AG04450 (cell line): ENCODE measurements around the gene SIMC1. TPM values are rescaled to one million over a fixed set of nuclear protein-coding genes. Genes with fewer than 3 reads are reported as not detected.
A peak's percentile ranks its signal among the peaks of the same experiment; 100 is the strongest.
"Not testable (repeated sequence)": the region's sequence is repeated elsewhere in the genome, so short reads cannot be mapped to it uniquely, and the experiment has no call there.

ENCODE experiments used
- CTCF ChIA-PET: fragments of 300-600, 350-600 bp; formaldehyde crosslinking; extraction: SDS; loops from one replicate; lab custom pipeline; 2022; ENCODE audit warnings: antibody characterized with exemption, inconsistent platforms; lab: Charles Lee
- POLR2A ChIA-PET: fragments of 350-600 bp; formaldehyde crosslinking; extraction: SDS; loops from one replicate; lab custom pipeline; 2021; ENCODE audit warnings: antibody characterized with exemption, inconsistent platforms; lab: Yijun Ruan, JAX
- DNase-seq: peaks from one replicate; pipeline ENCODE4 v3.0.0-alpha.2; 2011; ENCODE audit warnings: low read depth, low spot score
- H3K27ac ChIP-seq: one replicate; pipeline ENCODE4 v1.5.1; 2012; ENCODE audit warnings: low read depth, low read length, control low read depth
- H3K27me3 ChIP-seq: one replicate; pipeline ENCODE4 v1.6.0; 2012; ENCODE audit warnings: low read length; ENCODE audit not compliant: control insufficient read depth, insufficient read depth
- H3K4me3 ChIP-seq: 2 replicates; pipeline ENCODE4 v1.5.1; 2011; ENCODE audit warnings: mild to moderate bottlenecking, low read depth, low read length, control low read depth
- H3K9me3 ChIP-seq: 2 replicates; pipeline ENCODE4 v1.5.1; 2012; ENCODE audit warnings: low read length; ENCODE audit not compliant: control insufficient read depth, insufficient read depth
- CTCF ChIP-seq: IDR thresholded peaks from 2 replicates; pipeline ENCODE4 v1.5.1; 2011; ENCODE audit warnings: low read depth, low read length, control low read depth, inconsistent platforms
- polyA plus RNA-seq: library from polyadenylated mRNA; depleted of rRNA; stranded (reverse); fragments of >200 nt; gene quantifications from 2 replicates; pipeline ENCODE4 v1.2.3, GENCODE V29; 2011

Gene SIMC1
- polyA plus RNA-seq, 1 experiment: 7.7 TPM

GRCh38 chr5:176260682-176261081, 22.5 kb downstream of the SIMC1 start:
- POLR2A ChIA-PET, H3K27ac ChIP-seq, H3K27me3 ChIP-seq, CTCF ChIA-PET, H3K9me3 ChIP-seq, DNase-seq, H3K4me3 ChIP-seq: not testable (repeated sequence)

GRCh38 chr5:176266448-176266847, 28.2 kb downstream of the SIMC1 start:
- H3K27ac ChIP-seq, H3K4me3 ChIP-seq, H3K27me3 ChIP-seq, CTCF ChIA-PET, DNase-seq, POLR2A ChIA-PET, H3K9me3 ChIP-seq: not testable (repeated sequence)

- POLR2A ChIA-PET, H3K27ac ChIP-seq, H3K4me3 ChIP-seq, DNase-seq, H3K27me3 ChIP-seq, CTCF ChIA-PET, H3K9me3 ChIP-seq: not testable (repeated sequence)
Observed at GRCh38 chr5:176289018-176289417, 50.8 kb downstream of the SIMC1 start.

GRCh38 chr5:176290057-176290840, 52.0 kb downstream of the SIMC1 start:
- H3K4me3 ChIP-seq, DNase-seq, H3K27ac ChIP-seq, POLR2A ChIA-PET, H3K27me3 ChIP-seq, H3K9me3 ChIP-seq, CTCF ChIA-PET: not testable (repeated sequence)

- H3K4me3 ChIP-seq, H3K27ac ChIP-seq, POLR2A ChIA-PET, DNase-seq, H3K27me3 ChIP-seq, H3K9me3 ChIP-seq, CTCF ChIA-PET: not testable (repeated sequence)
Observed at GRCh38 chr5:176305356-176305755, 67.1 kb downstream of the SIMC1 start.

- no peak for DNase-seq
- H3K9me3 ChIP-seq: no peaks in the 10 kb centered on the region
- H3K4me3 ChIP-seq: no peak overlapping the region
- no peak for TF ChIP-seq CTCF
- CTCF ChIA-PET: no interaction called here
- no peak overlapping the region for H3K27ac ChIP-seq
- no peaks in the 10 kb centered on the region for H3K27me3 ChIP-seq
- POLR2A ChIA-PET: no interaction called here
Observed at GRCh38 chr5:176317534-176318374, 79.5 kb downstream of the SIMC1 start.

GRCh38 chr5:176319827-176320554, 81.8 kb downstream of the SIMC1 start:
- no peak for DNase-seq
- ChIA-PET POLR2A (no interaction called here), CTCF (interaction anchor here (0.8 kb wide), 1 partner anchor 590 kb away, joined by 3 read pairs; no protein-coding TSS in a partner anchor)
- Histone ChIP-seq H3K27me3 (no peaks in the 10 kb centered on the region), H3K4me3 (no peak overlapping the region), H3K9me3 (no peaks in the 10 kb centered on the region), H3K27ac (no peak overlapping the region)
- 0 out of 2 replicates have a peak, but pooled peaks have one; percentile 31 for TF ChIP-seq CTCF
